ENCODE measurements around the gene NUTM2E.
"Not testable (repeated sequence)": the region's sequence is repeated elsewhere in the genome, so short reads cannot be mapped to it uniquely, and the experiment has no call there.

DNA sequence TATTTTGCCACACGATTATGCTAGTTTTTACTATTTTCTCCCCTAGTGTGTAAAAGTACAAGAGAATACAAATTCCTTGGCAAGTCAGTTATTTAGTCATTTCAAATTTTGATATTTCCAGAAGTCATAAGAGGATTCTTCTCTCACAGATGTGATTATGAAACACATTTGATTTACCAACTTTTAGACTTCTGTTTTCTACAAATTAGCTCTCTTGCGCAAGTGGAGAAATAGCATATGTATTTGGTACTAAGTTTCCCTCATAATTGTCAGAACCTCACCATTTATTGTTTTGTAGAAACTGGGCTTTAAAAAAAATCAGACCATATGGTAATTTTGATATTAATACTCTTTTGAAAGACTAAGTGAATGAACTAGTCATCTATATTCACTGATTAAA lies 9.4 kb downstream of the NUTM2E start:
- TF ChIP-seq, protein P1, sequence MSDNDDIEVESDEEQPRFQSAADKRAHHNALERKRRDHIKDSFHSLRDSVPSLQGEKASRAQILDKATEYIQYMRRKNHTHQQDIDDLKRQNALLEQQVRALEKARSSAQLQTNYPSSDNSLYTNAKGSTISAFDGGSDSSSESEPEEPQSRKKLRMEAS (CRISPR knock-in tag; IDR thresholded peaks at IDR 0.05) = not testable (repeated sequence)
- TF ChIP-seq FOXK1 (CRISPR knock-in tag; IDR thresholded peaks at IDR 0.05); GABPB1 (CRISPR knock-in tag; IDR thresholded peaks at IDR 0.05); CTCF (IDR thresholded peaks at IDR 0.05); JUN (CRISPR knock-in tag; IDR thresholded peaks at IDR 0.05); E2F4 (CRISPR knock-in tag; IDR thresholded peaks at IDR 0.05; ENCODE audit: borderline replicate concordance, low read depth): not testable (repeated sequence)
- TF ChIP-seq, protein P2, sequence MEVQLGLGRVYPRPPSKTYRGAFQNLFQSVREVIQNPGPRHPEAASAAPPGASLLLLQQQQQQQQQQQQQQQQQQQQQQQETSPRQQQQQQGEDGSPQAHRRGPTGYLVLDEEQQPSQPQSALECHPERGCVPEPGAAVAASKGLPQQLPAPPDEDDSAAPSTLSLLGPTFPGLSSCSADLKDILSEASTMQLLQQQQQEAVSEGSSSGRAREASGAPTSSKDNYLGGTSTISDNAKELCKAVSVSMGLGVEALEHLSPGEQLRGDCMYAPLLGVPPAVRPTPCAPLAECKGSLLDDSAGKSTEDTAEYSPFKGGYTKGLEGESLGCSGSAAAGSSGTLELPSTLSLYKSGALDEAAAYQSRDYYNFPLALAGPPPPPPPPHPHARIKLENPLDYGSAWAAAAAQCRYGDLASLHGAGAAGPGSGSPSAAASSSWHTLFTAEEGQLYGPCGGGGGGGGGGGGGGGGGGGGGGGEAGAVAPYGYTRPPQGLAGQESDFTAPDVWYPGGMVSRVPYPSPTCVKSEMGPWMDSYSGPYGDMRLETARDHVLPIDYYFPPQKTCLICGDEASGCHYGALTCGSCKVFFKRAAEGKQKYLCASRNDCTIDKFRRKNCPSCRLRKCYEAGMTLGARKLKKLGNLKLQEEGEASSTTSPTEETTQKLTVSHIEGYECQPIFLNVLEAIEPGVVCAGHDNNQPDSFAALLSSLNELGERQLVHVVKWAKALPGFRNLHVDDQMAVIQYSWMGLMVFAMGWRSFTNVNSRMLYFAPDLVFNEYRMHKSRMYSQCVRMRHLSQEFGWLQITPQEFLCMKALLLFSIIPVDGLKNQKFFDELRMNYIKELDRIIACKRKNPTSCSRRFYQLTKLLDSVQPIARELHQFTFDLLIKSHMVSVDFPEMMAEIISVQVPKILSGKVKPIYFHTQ (CRISPR knock-in tag; IDR thresholded peaks at IDR 0.05) = not testable (repeated sequence)
